ENCODE measurements around the gene KRTAP5-7. TPM values are rescaled to one million over a fixed set of nuclear protein-coding genes. Genes with fewer than 3 reads are reported as not detected.

The KRTAP5-7 gene
- total RNA-seq, 1 experiment from 2014 or later, result not detected

DNA sequence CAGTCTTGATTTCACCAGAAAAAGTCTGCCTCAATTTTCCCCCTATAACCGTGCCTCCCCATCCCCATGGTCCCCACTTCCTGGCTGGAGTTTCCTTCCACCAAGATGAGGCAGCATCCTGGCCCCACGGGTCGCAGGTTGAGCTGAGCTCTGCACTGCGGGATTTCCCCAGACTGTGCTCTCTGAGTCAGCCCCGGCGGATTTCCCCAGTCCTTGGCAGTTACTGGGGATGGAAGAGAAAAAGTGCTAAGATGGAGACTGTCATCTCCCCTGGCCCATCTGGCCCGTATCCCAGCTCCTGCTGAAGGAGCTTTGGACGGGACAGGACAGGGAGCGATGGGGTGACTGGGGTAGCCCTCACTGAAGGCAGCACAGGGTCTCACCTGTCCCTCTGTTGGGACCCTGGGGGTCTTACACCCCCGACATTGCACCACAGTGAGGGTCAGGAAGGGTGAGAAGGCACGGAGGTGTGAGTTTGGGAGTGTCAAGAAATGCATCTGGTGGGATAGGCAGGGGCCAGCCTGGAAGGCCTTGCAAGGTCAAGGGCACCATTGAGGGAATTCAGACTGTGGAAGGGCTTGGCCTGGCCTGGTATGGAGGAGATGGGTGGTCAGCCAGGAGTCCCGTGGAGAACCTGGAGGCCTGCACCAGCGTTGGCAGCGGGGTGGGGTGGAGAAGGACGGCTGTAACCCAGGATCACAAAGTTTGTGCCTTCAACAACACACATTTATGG is 37.6 kb upstream of the KRTAP5-7 start:
- H3F3A ChIP-seq (ENCODE audit: insufficient read depth, low read depth), result peaks cover 12% of the 10 kb centered on the region; the same call in 1 of the 2 replicates
- H3K27ac ChIP-seq, result no peak overlapping the region
- no peaks in the 10 kb centered on the region for H3K9me2 ChIP-seq (ENCODE audit: insufficient read depth)
- ChIA-PET POLR2A (ENCODE audit: unreplicated experiment) (no interaction called here), CTCF (no interaction called here)
- no peaks in the 10 kb centered on the region for H3K79me2 ChIP-seq (ENCODE audit: low read depth)
- no peak overlapping the region for H3K4me3 ChIP-seq
- H3K4me1 ChIP-seq (replicated peaks; ENCODE audit: insufficient read depth), result peaks cover 20% of the 10 kb centered on the region
- BruUV-seq (replicated peaks), result no TSS peak
- DNase-seq, result peak in 1 of 2 experiments; percentile 35
- H3K9me3 ChIP-seq (ENCODE audit: insufficient read depth, low read depth), result no peaks in the 10 kb centered on the region
- peaks cover 9% of the 10 kb centered on the region for H3K36me3 ChIP-seq (ENCODE audit: low read depth)
- TF ChIP-seq, protein P1, sequence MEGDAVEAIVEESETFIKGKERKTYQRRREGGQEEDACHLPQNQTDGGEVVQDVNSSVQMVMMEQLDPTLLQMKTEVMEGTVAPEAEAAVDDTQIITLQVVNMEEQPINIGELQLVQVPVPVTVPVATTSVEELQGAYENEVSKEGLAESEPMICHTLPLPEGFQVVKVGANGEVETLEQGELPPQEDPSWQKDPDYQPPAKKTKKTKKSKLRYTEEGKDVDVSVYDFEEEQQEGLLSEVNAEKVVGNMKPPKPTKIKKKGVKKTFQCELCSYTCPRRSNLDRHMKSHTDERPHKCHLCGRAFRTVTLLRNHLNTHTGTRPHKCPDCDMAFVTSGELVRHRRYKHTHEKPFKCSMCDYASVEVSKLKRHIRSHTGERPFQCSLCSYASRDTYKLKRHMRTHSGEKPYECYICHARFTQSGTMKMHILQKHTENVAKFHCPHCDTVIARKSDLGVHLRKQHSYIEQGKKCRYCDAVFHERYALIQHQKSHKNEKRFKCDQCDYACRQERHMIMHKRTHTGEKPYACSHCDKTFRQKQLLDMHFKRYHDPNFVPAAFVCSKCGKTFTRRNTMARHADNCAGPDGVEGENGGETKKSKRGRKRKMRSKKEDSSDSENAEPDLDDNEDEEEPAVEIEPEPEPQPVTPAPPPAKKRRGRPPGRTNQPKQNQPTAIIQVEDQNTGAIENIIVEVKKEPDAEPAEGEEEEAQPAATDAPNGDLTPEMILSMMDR (conservative IDR thresholded peaks at IDR 0.05), result no peak
- TF ChIP-seq EZH2 (IDR thresholded peaks at IDR 0.05; ENCODE audit: low read depth), result no peak
- H2AFZ ChIP-seq, result no peak overlapping the region
- no peaks in the 10 kb centered on the region for H3K27me3 ChIP-seq (ENCODE audit: insufficient read depth, low read depth)
- H4K20me1 ChIP-seq (ENCODE audit: insufficient read depth), result no peaks in the 10 kb centered on the region
- intact Hi-C loops (cut with micrococcal nuclease; ENCODE audit: unreplicated experiment), result no loop called here
- no peak overlapping the region for H3K4me2 ChIP-seq

DNA sequence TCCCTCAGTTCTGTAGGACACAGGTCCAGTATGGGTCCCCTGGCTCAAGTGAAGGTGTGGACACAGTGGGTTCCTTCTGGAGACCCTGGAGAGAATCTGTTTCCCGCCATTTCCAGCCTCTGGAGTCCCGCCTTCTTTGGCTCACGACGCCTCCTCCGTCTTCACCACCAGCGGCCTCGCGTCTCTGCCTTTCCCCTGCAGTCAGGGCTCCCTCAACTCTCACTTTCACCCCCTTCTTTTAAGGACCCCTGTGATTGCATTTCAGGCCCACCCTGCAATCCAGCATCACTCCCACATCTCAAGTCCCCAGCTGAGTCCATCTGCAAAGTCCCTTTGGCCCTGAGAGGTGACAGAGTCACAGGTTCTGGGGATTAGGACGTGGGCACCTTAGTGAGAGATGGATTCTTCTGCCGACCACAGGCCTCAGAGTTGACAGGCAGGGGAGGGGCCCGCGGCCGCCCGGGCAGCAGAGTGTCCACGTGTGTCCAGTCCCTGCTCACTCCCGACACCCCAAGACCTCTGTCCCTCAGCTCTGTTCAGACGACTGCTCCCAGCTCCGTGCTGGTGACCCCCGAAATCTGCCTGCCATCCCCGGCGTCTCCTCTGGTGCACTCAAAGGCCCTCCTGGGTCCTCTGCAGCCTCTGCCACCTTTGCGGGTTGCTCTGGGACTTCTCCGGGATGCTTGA is 36.9 kb upstream of the KRTAP5-7 start:
- Histone ChIP-seq H3K9me3 (ENCODE audit: insufficient read depth, low read depth) (no peaks in the 10 kb centered on the region), H3K36me3 (ENCODE audit: low read depth) (peaks cover 14% of the 10 kb centered on the region), H2AFZ (no peak overlapping the region), H3K9me2 (ENCODE audit: insufficient read depth) (no peaks in the 10 kb centered on the region), H4K20me1 (ENCODE audit: insufficient read depth) (no peaks in the 10 kb centered on the region), H3K4me3 (no peak overlapping the region), H3K4me2 (no peak overlapping the region), H3K27me3 (ENCODE audit: insufficient read depth, low read depth) (no peaks in the 10 kb centered on the region), H3F3A (ENCODE audit: insufficient read depth, low read depth) (peaks cover 12% of the 10 kb centered on the region; the same call in 1 of the 2 replicates), H3K79me2 (ENCODE audit: low read depth) (no peaks in the 10 kb centered on the region), H3K4me1 (replicated peaks; ENCODE audit: insufficient read depth) (peaks cover 20% of the 10 kb centered on the region), H3K27ac (no peak overlapping the region)
- BruUV-seq (replicated peaks), result no TSS peak
- ChIA-PET CTCF (no interaction called here), POLR2A (ENCODE audit: unreplicated experiment) (no interaction called here)
- intact Hi-C loops (cut with micrococcal nuclease; ENCODE audit: unreplicated experiment), result no loop called here
- DNase-seq, result peak in 1 of 2 experiments; percentile 1
- TF ChIP-seq EZH2 (IDR thresholded peaks at IDR 0.05; ENCODE audit: low read depth), result no peak

DNA sequence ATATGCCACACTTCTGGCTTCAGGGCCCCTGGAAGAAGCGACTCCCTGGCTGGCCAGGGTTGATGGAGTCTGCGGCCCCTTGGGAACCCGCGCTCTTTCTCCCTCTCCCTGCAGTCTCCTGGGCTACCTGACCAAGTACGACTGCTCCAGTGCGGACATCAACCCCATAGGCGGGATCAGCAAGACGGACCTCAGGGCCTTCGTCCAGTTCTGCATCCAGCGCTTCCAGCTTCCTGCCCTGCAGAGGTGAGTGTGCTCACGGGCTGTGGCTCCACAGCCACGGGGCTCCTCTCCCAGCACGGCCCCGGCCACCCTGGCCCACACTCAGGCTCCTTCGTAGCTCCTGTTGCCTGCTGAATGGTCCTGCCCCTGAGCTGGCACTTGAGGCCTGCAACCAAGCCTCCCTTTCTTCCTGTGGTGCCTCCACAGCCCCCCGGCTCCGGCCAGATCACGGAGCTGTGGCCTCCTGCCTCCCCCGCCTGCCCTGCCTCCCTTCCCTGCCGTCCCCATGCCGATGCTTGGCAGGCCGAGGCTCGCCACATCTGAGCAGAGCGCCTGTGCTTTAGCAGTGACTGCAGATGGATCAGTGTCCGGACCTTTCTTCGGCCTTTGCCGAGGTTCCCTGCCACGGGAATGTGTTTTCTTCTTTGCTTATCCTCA is 36.2 kb upstream of the KRTAP5-7 start:
- H3K27ac ChIP-seq, result no peak overlapping the region
- BruUV-seq (replicated peaks), result no TSS peak
- H3K4me3 ChIP-seq, result no peak overlapping the region
- CTCF ChIA-PET, result no interaction called here
- POLR2A ChIA-PET (ENCODE audit: unreplicated experiment), result no interaction called here
- H4K20me1 ChIP-seq (ENCODE audit: insufficient read depth), result no peaks in the 10 kb centered on the region
- H3F3A ChIP-seq (ENCODE audit: insufficient read depth, low read depth), result peaks cover 12% of the 10 kb centered on the region; the same call in 1 of the 2 replicates
- H3K79me2 ChIP-seq (ENCODE audit: low read depth), result no peaks in the 10 kb centered on the region
- peak in 1 of 2 experiments; percentile 20 for DNase-seq
- no peak overlapping the region for H3K4me2 ChIP-seq
- TF ChIP-seq, protein P1 (conservative IDR thresholded peaks at IDR 0.05), result no peak
- TF ChIP-seq EZH2 (IDR thresholded peaks at IDR 0.05; ENCODE audit: low read depth), result no peak
- no peaks in the 10 kb centered on the region for H3K9me3 ChIP-seq (ENCODE audit: insufficient read depth, low read depth)
- H3K9me2 ChIP-seq (ENCODE audit: insufficient read depth), result no peaks in the 10 kb centered on the region
- peaks cover 20% of the 10 kb centered on the region for H3K4me1 ChIP-seq (replicated peaks; ENCODE audit: insufficient read depth)
- no peak overlapping the region for H2AFZ ChIP-seq
- H3K36me3 ChIP-seq (ENCODE audit: low read depth), result peaks cover 19% of the 10 kb centered on the region
- intact Hi-C loops (cut with micrococcal nuclease; ENCODE audit: unreplicated experiment), result no loop called here
- no peaks in the 10 kb centered on the region for H3K27me3 ChIP-seq (ENCODE audit: insufficient read depth, low read depth)

All from PC-9 (cell line).